Inflammatory macrophage treated with lipopolysaccharide for 4 hours (primary cell): ENCODE measurements around the gene PLCH1.

Source experiments
- DNase-seq: peaks from one replicate; pipeline ENCODE4 v3.0.0-alpha.2; 2020

Gene PLCH1

DNA sequence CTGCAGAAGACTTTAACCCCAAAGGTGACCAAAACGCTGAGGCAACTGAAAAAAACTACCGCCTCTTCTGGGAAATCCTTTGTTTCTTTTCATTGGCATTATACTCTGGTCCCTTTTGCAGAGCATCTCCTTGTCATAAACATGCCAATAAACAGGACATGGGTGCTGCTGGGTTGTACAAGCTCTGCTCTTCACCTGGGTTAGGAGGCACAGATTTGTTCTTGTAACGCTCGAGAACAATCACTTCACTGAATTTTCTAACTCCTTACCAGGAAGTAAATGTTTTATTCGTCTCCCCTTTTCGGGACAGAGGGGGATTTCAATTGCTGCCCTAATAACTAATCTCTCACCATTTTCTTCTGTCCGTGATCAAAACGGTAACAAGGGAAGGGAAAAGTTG, 1.3 kb downstream of the PLCH1 start:
- DNase-seq, result no peak

GRCh38 chr3:155742349-155742965, 2.4 kb downstream of the PLCH1 start:
- DNase-seq, result no peak

DNA sequence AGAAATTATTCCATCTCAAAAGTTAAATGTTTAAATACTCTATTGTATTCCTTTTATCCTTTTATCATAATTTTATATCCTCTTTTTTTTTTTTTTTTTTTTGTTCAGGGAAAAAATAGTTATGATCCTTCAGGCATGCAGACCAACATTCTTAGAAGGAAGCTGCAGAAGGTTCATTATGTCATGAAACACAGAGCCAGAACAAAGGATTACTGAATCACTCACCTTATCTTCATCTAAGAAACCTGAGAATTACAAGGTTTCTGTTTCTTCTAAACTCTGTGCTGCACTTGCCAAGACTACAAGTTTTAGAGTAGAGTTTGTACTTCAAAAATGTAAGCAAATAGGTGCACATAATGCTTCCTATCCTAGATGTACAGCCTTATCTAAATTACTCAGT, 3.3 kb downstream of the PLCH1 start:
- no peak for DNase-seq

DNA sequence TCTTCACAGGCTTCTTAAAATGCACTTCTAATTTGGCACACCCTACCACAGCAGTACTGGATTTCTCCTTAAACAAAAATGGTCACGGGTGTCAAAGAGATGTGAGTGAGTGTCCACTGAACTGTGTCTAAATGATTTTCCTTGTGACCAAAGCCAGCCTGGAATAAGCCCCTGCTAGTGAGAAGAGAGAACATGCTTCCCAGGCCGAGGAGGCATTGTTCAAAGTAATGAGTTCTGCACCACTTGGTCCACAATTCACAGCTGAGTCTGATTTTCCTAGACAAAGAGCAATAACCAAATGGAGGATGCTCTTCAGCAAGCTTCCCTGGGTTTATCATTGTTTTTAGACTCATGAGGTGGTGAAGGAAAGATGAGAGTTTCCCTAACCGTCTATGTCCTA, 3.8 kb downstream of the PLCH1 start:
- no peak for DNase-seq

GRCh38 chr3:155739154-155739553, 5.7 kb downstream of the PLCH1 start:
- no peak for DNase-seq

GRCh38 chr3:155738580-155739076, 6.2 kb downstream of the PLCH1 start:
- DNase-seq, result no peak

- DNase-seq, result peak; percentile 50
These were observed 6.9 kb downstream of the PLCH1 start for GRCh38 chr3:155737844-155738460.

- no peak for DNase-seq
These were observed 8.5 kb downstream of the PLCH1 start for GRCh38 chr3:155736381-155736780.

- no peak for DNase-seq
These were observed 14.0 kb downstream of the PLCH1 start for GRCh38 chr3:155730843-155731242.

GRCh38 chr3:155727836-155728235, 17.0 kb downstream of the PLCH1 start:
- no peak for DNase-seq

DNA sequence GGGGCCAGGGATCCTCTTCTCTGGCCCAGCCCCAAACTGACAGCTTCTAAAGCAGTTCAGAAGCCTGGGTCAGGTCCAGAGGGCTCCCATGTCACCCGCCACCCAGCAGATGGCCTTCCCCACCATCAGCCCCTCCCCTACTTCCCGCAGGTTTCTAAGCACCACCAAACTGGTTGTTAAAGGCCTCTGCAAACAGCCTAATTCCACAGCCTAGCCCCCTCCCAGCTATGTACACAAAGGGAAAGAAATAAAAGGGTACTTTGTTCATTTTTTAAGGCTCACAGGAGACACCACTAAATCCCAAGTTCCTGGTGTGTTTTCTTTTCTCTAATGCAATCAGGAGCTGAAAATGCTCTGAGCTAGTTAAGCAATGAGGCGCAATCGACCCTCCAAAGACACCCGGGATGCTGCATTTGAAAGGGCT, 30.6 kb downstream of the PLCH1 start:
- no peak for DNase-seq

DNA sequence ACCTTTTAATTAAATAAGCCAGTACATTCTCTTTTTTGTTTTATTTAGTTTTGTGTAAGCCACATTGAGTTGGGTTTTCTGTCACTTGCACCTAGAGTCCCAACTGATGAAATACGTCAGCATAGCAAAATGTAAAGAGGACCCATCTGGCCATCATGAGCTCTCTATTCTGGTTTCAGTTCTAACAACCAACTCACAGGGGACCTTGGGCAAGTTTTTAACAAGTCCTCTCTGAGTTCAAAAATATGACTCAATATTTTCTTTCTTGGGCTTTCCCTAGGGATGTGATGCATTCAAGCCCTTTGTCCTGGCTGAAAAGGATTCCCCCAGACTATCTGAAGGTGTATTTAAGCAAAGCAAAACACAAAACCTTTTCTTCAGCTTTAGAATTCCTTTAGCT, 32.9 kb downstream of the PLCH1 start:
- DNase-seq, result no peak

- DNase-seq, result no peak
These were observed 39.9 kb downstream of the PLCH1 start for GRCh38 chr3:155704771-155705559.

GRCh38 chr3:155704061-155704460, 40.8 kb downstream of the PLCH1 start:
- DNase-seq, result no peak

DNA sequence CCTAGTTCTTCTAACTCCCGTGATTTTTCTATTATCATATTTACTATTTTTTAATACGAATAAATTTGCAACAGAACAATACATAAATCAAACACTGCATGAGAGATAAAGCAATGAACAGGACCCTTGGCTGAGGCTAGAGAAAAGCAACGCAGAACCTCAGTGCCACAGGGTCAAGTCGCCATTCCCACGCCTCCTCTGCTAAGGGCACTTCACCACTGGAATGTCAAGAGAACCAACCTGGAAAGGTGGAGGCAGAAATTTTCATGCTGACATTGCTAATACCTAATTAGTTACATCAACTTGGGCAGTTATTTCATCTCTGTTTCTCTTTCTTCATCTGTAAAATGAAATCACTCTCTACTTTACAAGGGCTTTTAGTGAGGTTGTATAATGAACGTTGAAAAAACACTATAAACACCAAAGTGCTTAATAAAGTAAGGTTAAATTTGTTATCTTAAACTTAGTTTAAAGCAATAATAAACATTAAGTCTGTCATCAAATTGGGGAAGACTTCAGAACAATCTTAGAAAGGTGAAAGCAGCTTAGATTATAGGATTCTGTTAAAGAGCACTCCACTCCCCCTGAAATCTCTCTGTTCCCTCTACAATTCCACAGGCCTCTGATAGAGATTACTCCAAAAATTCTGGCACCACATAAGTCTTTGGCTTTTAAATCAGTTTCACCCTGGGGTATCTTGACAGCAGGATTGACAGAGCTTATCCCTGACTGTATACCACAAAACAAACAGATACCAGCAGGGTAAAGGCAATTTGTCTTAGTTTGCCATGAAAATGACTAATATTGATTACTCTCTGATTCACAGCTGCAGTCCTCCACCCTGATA, 41.9 kb downstream of the PLCH1 start:
- no peak for DNase-seq

GRCh38 chr3:155701882-155702465, 42.9 kb downstream of the PLCH1 start:
- peak; percentile 76 for DNase-seq

- DNase-seq, result no peak
These were observed 47.3 kb downstream of the PLCH1 start for GRCh38 chr3:155697542-155697941.

GRCh38 chr3:155690921-155691320, 54.0 kb downstream of the PLCH1 start:
- peak; percentile 41 for DNase-seq

DNA sequence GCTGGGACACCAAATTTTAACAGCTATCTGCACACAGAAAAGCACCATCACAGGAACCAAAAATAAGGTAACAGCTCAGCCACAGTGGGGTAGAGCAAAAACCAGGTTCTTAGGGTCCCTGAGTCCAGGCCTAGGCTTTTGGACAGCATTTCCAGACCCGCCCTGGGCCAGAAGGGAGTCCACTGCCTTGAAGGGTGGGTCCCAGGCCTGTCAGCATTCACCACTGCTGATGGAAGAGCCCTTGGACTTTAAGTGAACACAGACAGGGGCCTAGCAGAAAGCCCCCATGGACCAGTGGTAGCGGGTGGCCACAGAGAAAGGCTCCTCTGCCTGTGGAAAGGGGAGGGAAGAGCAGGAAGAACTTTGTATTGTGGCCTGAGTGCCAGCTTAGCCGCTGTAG, 56.4 kb downstream of the PLCH1 start:
- no peak for DNase-seq

DNA sequence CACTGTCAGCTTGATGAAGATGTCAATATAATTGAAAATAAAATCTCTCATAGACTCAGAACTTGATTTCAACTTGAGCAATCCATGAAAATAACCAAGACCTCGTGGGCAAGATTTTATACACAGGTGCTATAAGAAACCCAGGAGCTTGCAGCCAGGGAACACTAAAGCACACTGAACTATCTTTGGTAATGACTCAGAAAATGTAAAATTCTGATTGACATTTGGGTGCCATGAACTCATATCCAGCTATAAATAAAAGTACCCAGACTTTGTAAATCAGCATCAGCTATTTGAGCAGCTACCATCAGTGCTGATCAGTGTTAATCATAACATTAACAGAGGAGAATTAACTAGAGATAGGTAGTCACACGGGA, 61.5 kb downstream of the PLCH1 start:
- no peak for DNase-seq

DNA sequence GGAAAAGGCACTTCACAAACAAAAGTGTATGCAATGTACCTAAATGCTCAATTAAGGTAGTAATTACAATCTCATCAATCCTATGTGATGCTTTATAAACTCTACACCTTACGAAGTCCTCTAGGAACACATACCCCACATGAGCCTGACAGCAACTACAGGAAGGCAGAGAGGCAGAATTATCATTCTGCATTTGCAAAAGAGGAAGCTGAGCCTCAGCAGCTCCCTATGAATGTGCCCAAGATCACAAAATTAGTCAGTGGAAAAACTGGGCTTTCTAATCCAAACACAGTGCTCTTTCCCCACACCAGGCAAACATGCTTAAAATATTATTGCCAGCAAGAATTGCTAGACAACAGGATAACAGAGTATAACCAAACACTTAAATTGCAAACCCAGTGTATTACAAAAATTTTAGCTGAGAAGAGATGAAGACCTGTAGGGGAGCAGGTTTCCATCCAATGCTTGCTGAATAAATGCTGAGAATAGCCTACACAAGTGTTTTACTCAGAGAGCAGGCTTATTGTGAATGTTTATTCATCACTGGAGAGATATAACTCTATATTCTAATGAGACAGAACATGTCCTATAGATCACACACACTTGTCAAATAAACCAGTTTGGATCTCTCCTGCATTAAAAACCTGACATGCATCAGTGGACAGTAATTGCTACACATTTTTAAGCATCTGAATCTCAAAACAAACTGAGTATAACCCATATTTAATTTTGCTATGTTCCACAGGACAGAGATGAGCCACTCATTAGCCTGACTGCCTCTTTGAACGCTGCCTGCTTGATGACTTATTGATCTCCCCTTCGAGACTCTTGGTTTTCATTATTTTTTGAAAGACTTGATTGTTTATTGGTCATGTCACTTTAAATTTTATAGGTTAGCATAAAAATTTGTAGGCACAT, 62.2 kb downstream of the PLCH1 start:
- no peak for DNase-seq
